ENCODE results near the gene PSMD2. TPM values are rescaled to one million over a fixed set of nuclear protein-coding genes. Genes with fewer than 3 reads are reported as not detected.

The PSMD2 gene
- total RNA-seq, 1 donor from 2014 or later: 213 TPM

DNA sequence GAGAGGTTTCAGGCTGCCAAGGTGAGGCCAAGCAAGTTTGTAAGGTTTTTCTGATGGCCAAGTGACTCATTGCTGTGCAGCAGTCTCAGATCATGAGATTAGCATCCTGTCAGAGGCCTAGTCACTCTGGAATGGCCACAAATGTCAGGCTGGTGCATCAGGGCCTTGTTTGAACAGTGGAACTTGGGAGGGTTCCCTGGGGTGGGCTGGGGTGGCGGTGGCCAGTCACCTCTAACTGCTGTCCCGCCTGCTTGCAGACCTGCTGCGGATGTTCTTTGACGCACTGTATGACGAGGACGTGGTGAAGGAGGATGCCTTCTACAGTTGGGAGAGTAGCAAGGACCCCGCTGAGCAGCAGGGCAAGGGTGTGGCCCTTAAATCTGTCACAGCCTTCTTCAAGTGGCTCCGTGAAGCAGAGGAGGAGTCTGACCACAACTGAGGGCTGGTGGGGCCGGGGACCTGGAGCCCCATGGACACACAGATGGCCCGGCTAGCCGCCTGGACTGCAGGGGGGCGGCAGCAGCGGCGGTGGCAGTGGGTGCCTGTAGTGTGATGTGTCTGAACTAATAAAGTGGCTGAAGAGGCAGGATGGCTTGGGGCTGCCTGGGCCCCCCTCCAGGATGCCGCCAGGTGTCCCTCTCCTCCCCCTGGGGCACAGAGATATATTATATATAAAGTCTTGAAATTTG lies 35.6 kb downstream of the PSMD2 start:
- TF ChIP-seq, protein P1, sequence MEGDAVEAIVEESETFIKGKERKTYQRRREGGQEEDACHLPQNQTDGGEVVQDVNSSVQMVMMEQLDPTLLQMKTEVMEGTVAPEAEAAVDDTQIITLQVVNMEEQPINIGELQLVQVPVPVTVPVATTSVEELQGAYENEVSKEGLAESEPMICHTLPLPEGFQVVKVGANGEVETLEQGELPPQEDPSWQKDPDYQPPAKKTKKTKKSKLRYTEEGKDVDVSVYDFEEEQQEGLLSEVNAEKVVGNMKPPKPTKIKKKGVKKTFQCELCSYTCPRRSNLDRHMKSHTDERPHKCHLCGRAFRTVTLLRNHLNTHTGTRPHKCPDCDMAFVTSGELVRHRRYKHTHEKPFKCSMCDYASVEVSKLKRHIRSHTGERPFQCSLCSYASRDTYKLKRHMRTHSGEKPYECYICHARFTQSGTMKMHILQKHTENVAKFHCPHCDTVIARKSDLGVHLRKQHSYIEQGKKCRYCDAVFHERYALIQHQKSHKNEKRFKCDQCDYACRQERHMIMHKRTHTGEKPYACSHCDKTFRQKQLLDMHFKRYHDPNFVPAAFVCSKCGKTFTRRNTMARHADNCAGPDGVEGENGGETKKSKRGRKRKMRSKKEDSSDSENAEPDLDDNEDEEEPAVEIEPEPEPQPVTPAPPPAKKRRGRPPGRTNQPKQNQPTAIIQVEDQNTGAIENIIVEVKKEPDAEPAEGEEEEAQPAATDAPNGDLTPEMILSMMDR (IDR thresholded peaks at IDR 0.05; ENCODE audit: borderline replicate concordance): no peak
- no peaks in the 10 kb centered on the region for H3K9me3 ChIP-seq (replicated peaks)
- peaks cover 56% of the 10 kb centered on the region for H3K36me3 ChIP-seq
- H3K27ac ChIP-seq (replicated peaks): peak overlapping the region; percentile 97
- H3K4me3 ChIP-seq: no peak overlapping the region
- no peaks in the 10 kb centered on the region for H3K27me3 ChIP-seq (ENCODE audit: low read depth)
- intact Hi-C loops (cut with micrococcal nuclease): no loop called here
- DNase-seq: no peak
- peaks cover 69% of the 10 kb centered on the region for H3K4me1 ChIP-seq

DNA sequence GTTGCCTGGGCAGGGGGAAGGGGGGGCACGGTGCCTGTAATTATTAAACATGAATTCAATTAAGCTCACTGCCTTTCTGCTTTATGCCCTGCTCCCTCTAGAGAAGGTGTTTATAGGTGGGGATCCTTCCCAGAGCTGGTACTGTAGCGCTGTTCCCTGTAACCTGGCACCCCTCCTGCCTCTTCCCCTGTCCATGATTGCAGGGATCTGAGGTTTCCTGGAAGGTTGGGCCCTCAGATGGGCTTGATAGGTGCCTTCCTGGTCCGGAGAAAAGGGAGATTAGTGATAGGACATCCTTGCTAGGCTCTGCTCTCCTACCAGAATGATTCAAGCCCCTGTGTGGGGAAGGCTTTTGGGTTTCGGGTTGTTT lies 36.2 kb downstream of the PSMD2 start:
- Histone ChIP-seq H3K36me3 (peaks cover 50% of the 10 kb centered on the region), H3K9me3 (replicated peaks) (no peaks in the 10 kb centered on the region), H3K4me1 (peaks cover 72% of the 10 kb centered on the region), H3K27ac (replicated peaks) (peak overlapping the region; percentile 97), H3K27me3 (ENCODE audit: low read depth) (no peaks in the 10 kb centered on the region), H3K4me3 (peak overlapping the region; percentile 88)
- intact Hi-C loops (cut with micrococcal nuclease): no loop called here
- TF ChIP-seq, protein P1 (IDR thresholded peaks at IDR 0.05; ENCODE audit: borderline replicate concordance): no peak
- DNase-seq: no peak

DNA sequence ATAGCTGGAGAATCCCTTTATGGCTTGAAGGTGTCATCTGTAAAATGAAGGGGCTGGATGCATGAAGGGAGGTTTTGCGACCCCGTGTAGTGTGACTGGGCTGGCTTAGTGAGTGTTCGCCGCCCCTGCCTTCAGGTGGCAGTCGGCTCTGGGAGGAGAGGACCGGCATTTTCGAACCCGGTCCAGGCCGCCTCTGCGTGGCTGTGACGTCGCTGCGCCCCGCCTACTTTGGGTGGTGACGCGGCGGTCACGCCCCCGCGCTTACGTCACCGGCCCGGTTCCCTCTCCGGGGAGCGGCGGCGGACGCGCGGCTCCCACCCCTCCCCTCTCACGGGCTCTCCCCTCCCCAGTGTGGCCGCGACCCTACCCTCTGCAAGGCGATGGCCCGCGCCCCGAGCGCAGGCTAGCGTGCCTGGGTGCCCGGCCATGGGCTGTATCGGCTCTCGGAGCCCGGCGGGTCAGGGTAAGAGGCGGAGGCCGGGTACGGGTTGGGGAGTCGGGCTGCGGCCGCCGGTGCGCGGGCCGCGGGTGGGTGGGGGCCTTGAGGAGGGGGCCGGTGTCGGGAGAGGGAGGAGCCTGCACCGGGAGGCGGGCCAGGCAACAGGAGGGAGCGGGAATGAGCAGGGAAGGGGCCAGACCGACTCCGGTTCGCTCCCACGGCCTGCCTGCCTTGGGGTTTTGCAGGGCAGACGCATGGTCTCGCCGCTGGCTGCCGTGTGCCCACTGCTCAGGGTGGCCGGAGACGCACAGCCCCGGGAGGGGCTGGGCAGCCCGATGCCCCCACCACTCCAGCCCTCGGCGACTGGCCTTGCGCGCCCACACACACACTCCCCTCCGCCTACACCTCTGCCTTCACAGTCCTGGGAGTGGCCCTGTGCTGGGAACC lies 36.9 kb downstream of the PSMD2 start:
- TF ChIP-seq, protein P1 (IDR thresholded peaks at IDR 0.05; ENCODE audit: borderline replicate concordance): no peak
- no peaks in the 10 kb centered on the region for H3K27me3 ChIP-seq (ENCODE audit: low read depth)
- H3K27ac ChIP-seq (replicated peaks): peak overlapping the region; percentile 97
- peaks cover 72% of the 10 kb centered on the region for H3K4me1 ChIP-seq
- DNase-seq: peak; percentile 89
- peak overlapping the region; percentile 88 for H3K4me3 ChIP-seq
- intact Hi-C loops (cut with micrococcal nuclease): no loop called here
- H3K9me3 ChIP-seq (replicated peaks): no peaks in the 10 kb centered on the region
- peaks cover 45% of the 10 kb centered on the region for H3K36me3 ChIP-seq

DNA sequence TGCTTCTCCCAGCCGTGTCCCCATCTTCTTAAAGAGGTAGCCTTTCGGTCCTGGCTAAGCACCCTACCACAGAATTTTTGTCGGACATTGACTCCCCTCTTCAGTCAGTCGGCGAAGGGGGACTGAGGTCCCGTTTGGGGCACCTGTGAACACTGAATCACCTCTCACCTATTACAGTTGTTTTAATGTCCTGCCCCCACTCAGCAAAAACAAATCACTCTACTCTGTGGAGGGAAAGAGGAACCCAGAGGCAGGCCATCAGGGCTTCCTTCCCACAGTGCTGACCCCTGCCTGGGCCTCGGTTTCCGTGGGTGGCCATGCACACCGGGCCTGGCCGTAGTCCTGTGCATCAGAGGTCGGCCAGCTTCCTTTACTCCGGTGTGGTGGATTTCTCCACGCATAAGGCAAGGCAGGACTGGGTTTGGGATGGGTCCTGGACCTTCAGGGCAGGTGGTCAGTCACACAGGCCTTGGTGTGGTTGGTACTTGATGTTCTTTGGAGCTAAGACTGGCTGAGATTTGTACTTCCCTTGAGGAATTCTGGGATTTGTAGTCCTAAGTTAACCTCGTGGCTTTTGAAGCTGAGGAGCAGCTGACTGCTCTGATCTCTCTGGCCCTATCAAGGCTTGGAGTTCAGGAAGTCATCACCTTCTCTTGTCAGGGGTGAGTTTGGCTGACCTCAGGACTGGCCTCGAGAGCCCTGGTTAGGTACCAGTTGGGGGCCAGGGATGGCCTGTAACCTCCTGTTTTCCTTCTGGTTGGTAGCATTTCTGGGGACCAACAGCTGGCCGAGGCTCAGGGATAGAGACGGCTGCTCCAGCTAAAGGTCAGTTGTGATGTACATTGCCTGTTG lies 37.7 kb downstream of the PSMD2 start:
- Histone ChIP-seq H3K27me3 (ENCODE audit: low read depth) (no peaks in the 10 kb centered on the region), H3K9me3 (replicated peaks) (no peaks in the 10 kb centered on the region), H3K36me3 (peaks cover 42% of the 10 kb centered on the region), H3K27ac (replicated peaks) (peak overlapping the region; percentile 97), H3K4me3 (peak overlapping the region; percentile 88), H3K4me1 (peaks cover 65% of the 10 kb centered on the region)
- TF ChIP-seq, protein P1 (IDR thresholded peaks at IDR 0.05; ENCODE audit: borderline replicate concordance): no peak
- no peak for DNase-seq
- intact Hi-C loops (cut with micrococcal nuclease): no loop called here

DNA sequence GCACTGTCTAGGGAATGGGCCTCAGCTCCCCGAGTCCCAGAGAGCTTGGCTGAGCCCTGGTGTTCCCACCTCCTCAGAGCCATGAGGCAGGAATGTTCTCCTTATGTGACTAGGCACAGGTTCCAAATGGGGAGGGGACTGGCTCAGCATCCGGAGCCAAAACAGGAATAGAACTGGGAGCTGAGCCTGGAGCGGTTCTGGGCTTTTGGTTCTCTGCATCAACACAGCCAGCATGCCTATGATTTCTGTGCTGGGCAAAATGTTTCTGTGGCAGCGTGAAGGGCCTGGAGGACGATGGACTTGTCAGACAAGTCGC lies 38.3 kb downstream of the PSMD2 start, which contains the start of gene FAM131A:
Gene FAM131A, plus strand, starts transcription at position 202 of the 316 bp plus-strand sequence. Its CDS starts 31 bp downstream, at position 233.
- no peaks in the 10 kb centered on the region for H3K27me3 ChIP-seq (ENCODE audit: low read depth)
- H3K9me3 ChIP-seq (replicated peaks): no peaks in the 10 kb centered on the region
- TF ChIP-seq, protein P1 (IDR thresholded peaks at IDR 0.05; ENCODE audit: borderline replicate concordance): no peak
- peak within 1 kb of the TSS; percentile 97 for H3K27ac ChIP-seq (replicated peaks)
- intact Hi-C loops (cut with micrococcal nuclease): no loop called here
- H3K4me1 ChIP-seq: peaks cover 59% of the 10 kb centered on the region
- DNase-seq: peak; percentile 77
- H3K4me3 ChIP-seq: peak within 1 kb of the TSS; percentile 88
- H3K36me3 ChIP-seq: peaks cover 42% of the 10 kb centered on the region

Measured in left ventricle myocardium inferior (tissue), 1 donor.